C4-2B (cell line): Measurements from ENCODE around the gene ZNF281.
"Not testable (repeated sequence)": the region's sequence is repeated elsewhere in the genome, so short reads cannot be mapped to it uniquely, and the experiment has no call there.

ENCODE experiments used
- CTCF ChIP-seq: fragments of 450-650 bp; conservative IDR thresholded peaks from 2 replicates; pipeline ENCODE4 v1.5.1; 2017; ENCODE audit warnings: mild to moderate bottlenecking
- ZFX ChIP-seq: fragments of 450-650 bp; IDR thresholded peaks from 2 replicates; pipeline ENCODE4 v1.6.1; 2017

- TF ChIP-seq CTCF, ZFX: not testable (repeated sequence)
Observed at GRCh38 chr1:200357925-200358324, 51.9 kb downstream of the ZNF281 start.
